Cortex of kidney (tissue), 1 donor: Measurements from ENCODE around the gene NPIPA2.
"Not testable (repeated sequence)": the region's sequence is repeated elsewhere in the genome, so short reads cannot be mapped to it uniquely, and the experiment has no call there.

Experiments used
- DNase-seq: peaks from one replicate; lab custom pipeline; 2025; lab: John Stamatoyannopoulos, UW

Gene NPIPA2

GRCh38 chr16:14742273-14743128 lies at the start of gene NPIPA2:
Gene NPIPA2, plus strand, starts transcription at chr16:14742533. Its CDS starts 5,533 bp downstream, at chr16:14748066.
- DNase-seq: not testable (repeated sequence)

DNA sequence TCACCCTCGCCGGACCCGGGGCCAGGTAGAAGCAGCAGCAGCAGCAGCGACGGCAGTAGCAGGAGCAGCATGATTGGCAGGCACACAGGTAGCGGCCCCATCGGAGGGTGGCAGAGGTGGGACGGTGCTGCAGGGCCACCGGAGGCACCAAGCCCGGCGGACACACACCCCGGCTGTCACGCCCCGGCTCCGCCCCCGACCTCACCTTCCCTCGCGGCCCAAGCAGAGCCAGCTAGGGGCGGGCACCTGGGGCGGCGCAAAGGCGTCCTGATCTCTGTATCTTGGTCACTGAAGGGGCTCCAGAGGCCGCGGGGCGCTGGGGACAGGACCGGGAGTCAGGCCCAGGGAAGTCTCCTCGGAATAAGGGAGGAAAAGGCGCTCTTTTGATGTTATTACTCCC lies 48.2 kb upstream of the NPIPA2 start, which contains the start of gene PLA2G10:
Gene PLA2G10 (minus strand): TSS at position 180 of the 400 bp plus-strand sequence. CDS start 79 bp downstream, at position 101.
- DNase-seq: not testable (repeated sequence)

DNA sequence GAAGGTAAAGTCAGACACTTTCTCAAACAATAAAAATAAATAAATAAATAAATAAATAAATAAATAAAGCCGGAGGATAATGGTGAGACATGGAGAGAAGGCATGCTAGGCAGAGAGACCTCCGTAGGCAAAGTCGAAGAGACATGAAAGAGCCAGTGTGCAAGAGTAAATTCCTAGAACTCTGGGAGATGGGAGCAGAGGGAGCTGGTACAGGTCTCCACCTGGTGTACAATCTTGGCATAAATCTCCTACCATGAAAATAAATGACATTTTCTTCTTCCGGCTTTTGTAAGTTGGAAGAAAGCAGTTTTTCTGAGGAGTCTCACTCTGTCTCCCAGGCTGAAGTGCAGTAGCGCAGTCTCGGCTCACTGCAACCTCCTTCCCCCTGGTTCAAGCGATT lies 40.5 kb upstream of the NPIPA2 start:
- DNase-seq: not testable (repeated sequence)

- DNase-seq: not testable (repeated sequence)
Measured at GRCh38 chr16:14702672-14703071, 39.7 kb upstream of the NPIPA2 start.

GRCh38 chr16:14703156-14704011 lies 38.9 kb upstream of the NPIPA2 start, which contains the start of gene NPIPA3:
Gene NPIPA3, plus strand, starts transcription at chr16:14703411. Its CDS starts 5,533 bp downstream, at chr16:14708944.
- DNase-seq: not testable (repeated sequence)

DNA sequence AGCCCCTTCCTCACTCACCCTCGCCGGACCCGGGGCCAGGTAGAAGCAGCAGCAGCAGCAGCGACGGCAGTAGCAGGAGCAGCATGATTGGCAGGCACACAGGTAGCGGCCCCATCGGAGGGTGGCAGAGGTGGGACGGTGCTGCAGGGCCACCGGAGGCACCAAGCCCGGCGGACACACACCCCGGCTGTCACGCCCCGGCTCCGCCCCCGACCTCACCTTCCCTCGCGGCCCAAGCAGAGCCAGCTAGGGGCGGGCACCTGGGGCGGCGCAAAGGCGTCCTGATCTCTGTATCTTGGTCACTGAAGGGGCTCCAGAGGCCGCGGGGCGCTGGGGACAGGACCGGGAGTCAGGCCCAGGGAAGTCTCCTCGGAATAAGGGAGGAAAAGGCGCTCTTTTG lies 9.1 kb upstream of the NPIPA2 start:
- DNase-seq: not testable (repeated sequence)

GRCh38 chr16:14740832-14741385 lies 1.4 kb upstream of the NPIPA2 start:
- not testable (repeated sequence) for DNase-seq

- DNase-seq: not testable (repeated sequence)
Measured at GRCh38 chr16:14741794-14742193, 539 bp upstream of the NPIPA2 start.

GRCh38 chr16:14773654-14774053 lies 31.3 kb downstream of the NPIPA2 start:
- DNase-seq: not testable (repeated sequence)

GRCh38 chr16:14775624-14776023 lies 33.3 kb downstream of the NPIPA2 start:
- not testable (repeated sequence) for DNase-seq

DNA sequence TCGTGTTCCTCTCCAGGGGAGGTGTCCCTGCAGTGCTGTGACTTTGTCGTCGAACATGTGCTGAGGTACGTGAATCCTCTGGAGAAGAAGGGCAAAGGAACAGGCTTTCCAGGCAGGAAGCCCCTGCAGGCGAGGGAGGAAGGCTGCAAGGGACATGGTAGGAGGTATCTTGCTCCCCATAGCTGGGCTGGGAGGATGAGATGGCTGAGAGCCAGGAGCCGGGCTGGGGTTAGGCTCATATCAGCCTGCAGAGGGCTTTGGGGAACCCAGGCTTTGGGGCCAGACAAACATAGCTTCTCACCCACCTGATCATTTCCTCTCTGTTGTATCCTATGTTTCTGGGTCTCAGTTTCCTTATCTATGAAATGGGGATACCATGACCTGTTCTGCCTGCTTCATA lies 34.4 kb downstream of the NPIPA2 start:
- DNase-seq: not testable (repeated sequence)

DNA sequence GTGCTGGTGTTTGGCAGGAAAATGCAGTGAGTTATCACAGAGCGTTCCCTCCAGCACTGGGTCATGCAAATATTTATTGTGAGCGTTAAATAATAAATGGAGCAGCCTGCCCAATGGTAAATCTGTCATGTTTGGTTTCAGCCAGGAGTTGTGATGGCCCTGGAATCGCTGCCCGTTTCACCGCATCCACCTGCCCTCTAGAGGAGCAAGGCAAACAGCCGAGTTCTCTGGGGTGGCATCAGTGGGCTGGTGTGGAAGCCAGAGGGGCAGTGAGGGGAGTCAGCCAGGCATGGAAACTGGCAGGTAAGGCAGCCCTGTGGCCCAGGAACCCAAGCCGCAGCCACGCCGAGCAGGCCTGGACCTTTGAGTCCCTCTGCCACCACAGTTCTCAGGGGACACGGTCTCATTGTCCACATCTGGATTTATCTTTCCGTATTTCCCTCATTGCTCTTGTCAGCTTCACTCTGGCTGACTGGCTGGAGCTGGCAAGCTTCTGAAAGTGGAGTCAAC lies 37.1 kb downstream of the NPIPA2 start:
- not testable (repeated sequence) for DNase-seq

- not testable (repeated sequence) for DNase-seq
Measured at GRCh38 chr16:14786180-14786579, 43.8 kb downstream of the NPIPA2 start.

GRCh38 chr16:14789577-14789976 lies 47.2 kb downstream of the NPIPA2 start:
- DNase-seq: not testable (repeated sequence)

DNA sequence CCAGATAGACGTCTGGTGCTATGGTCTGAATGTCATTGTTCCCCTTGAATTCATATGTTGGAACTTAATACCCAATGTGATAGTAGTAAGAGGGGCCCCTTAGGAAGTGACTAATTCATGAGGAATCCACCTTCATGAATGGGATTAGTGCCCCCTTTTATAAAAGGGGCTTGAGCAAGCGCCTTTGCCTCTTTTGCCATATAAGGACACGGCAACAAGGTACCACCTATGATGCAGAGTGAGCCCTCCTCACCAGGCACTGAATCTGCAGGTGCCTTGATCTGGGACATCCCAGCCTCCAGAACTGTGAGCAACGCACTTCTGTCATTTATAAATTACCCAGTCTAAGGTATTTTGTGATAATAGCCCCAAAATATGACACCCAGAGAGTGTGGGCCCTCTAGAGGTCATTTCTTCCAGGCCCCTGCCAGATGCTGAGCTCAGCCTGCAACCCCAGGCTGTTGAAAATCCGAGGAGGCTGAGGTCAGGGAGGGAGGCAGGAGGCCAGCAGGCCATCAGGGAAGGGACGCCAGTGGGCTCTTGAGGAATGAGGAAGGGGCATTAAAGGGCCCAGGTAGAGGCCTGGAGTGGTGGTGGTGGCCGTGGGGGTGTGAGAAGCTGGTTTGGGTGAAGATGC lies 48.1 kb downstream of the NPIPA2 start:
- DNase-seq: not testable (repeated sequence)

GRCh38 chr16:14792914-14793313 lies 50.6 kb downstream of the NPIPA2 start:
- not testable (repeated sequence) for DNase-seq

- DNase-seq: not testable (repeated sequence)
Measured at GRCh38 chr16:14797558-14797957, 55.2 kb downstream of the NPIPA2 start.

DNA sequence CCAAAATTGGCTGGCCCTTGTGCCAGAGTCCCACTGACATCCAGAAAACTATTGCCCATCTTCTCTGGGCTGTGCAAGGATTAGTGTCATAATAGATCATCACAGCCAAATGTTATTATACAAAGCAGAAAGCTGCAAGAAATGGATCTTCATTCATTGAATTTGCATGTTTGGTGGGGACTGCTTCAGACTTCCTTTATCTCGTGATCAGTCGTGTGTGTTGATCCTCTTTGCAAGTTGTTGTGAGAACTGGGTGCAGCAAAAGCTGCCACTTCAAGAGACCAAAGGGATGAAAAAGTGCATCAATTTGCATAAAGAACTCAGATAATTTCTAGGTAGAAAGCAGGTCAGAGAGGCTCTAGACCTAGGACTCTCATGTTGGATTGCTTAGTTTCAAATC lies 61.2 kb downstream of the NPIPA2 start:
- DNase-seq: not testable (repeated sequence)

GRCh38 chr16:14807184-14807678 lies 64.9 kb downstream of the NPIPA2 start:
- not testable (repeated sequence) for DNase-seq

- not testable (repeated sequence) for DNase-seq
Measured at GRCh38 chr16:14813890-14814289, 71.6 kb downstream of the NPIPA2 start.
